Measurements from ENCODE around the gene NR4A2. TPM values are rescaled to one million over a fixed set of nuclear protein-coding genes. Genes with fewer than 3 reads are reported as not detected.

The NR4A2 gene
- total RNA-seq, 1 donor from 2014 or later, result 21.9 TPM

DNA sequence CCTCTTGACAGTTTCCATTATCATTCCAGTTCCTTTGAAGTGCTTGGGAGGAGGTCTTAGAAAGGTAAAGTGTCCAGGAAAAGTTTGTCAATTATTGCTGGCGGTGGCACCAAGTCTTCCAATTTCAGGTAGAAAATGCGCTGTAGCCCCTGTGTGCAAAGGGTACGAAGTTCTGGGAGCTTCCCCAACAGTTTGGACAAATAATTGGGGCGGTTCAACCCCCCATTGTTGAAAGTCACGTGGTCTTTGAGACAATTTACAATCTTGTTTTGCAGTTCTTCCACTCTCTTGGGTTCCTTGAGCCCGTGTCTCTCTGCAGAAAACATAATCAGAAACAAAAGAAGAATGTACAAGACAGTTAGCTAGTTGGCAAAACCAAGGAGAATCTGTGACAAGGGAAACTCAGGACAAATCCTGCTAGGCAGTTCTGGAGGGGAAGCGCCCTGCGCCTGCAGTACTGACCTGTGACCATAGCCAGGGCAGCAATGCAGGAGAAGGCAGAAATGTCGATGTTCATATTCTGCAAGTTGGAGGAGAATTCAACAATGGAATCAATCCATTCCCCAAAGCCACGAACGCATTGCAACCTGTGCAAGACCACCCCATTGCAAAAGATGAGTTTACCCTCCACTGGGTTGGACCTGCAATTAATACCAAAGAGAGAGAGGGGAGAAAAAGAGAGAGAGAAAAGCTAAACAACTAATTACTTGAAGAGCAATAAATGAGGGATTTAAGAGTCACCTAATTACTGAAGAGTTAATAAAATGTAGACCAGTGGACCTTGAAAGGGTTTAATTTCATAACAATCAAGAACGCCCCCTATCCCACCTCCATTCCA is 6.6 kb downstream of the NR4A2 start:
- Mint-ChIP-seq H3K9me3 (no peaks in the 10 kb centered on the region), H3K27me3 (ENCODE audit: insufficient read depth) (peaks cover 53% of the 10 kb centered on the region), H3K4me3 (peak overlapping the region; percentile 7), H3K27ac (no peak overlapping the region), H3K36me3 (ENCODE audit: low read depth) (peaks cover 79% of the 10 kb centered on the region), H3K4me1 (ENCODE audit: low read depth) (peaks cover 51% of the 10 kb centered on the region)
- no peak for DNase-seq (ENCODE audit: low spot score)
- intact Hi-C loops (cut with micrococcal nuclease), result no loop called here

DNA sequence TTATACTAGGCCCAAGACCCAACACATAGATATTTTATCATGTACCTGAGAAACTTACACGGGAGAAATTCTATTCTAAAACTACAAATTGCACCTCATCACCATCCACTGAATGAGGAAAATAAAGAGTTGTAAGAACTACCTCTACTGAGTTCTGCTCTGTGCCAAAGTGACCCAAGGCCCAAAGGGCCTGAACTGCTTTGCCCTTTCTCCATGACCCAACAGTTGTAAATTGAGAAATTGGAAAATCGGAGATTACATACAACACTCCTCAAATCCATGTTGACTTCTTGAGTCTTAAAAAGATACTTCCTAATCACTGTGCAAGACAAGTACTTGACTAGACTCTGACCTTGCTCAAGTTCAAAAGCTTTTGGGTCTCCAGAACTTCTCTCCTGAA is 8.8 kb downstream of the NR4A2 start:
- no peak for DNase-seq (ENCODE audit: low spot score)
- Mint-ChIP-seq H3K4me3 (no peak overlapping the region), H3K27ac (no peak overlapping the region), H3K27me3 (ENCODE audit: insufficient read depth) (peaks cover 64% of the 10 kb centered on the region), H3K9me3 (no peaks in the 10 kb centered on the region), H3K4me1 (ENCODE audit: low read depth) (peaks cover 36% of the 10 kb centered on the region), H3K36me3 (ENCODE audit: low read depth) (peaks cover 59% of the 10 kb centered on the region)
- intact Hi-C loops (cut with micrococcal nuclease), result no loop called here

DNA sequence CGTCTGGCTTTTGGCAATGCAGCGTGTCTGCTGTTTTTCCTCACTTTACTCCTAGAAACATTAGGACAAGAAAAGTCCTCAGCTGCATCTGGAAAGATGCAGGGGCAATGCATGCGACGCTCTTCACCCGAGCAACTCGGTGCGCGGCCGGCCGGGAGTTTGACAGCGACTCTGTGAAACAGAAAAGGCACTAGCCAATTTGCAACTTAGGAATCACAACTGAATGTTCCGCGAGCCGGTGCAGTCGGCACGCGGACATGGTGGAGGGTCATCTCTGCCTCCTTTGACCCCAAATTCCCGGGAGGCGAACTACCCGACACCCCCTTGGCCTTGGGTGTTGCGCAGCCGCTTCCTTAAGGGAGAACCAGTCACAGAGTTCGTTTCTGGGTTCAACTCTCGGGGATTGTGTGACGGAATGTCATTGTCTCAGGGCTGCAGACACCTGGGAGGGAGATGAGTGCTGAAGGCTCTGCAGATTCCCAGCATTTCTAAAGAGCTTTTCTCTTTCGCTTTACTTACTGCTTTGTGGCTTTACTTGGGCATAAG is 9.8 kb downstream of the NR4A2 start:
- intact Hi-C loops (cut with micrococcal nuclease), result loop anchor here (1.0 kb wide), 1 partner anchor 10 kb away; the partner anchor contains the start of gene NR4A2
- H3K4me1 Mint-ChIP-seq (ENCODE audit: low read depth), result peaks cover 29% of the 10 kb centered on the region
- H3K36me3 Mint-ChIP-seq (ENCODE audit: low read depth), result peaks cover 51% of the 10 kb centered on the region
- no peak for DNase-seq (ENCODE audit: low spot score)
- no peak overlapping the region for H3K27ac Mint-ChIP-seq
- H3K27me3 Mint-ChIP-seq (ENCODE audit: insufficient read depth), result peaks cover 67% of the 10 kb centered on the region
- H3K4me3 Mint-ChIP-seq, result peak overlapping the region; percentile 49
- H3K9me3 Mint-ChIP-seq, result no peaks in the 10 kb centered on the region

DNA sequence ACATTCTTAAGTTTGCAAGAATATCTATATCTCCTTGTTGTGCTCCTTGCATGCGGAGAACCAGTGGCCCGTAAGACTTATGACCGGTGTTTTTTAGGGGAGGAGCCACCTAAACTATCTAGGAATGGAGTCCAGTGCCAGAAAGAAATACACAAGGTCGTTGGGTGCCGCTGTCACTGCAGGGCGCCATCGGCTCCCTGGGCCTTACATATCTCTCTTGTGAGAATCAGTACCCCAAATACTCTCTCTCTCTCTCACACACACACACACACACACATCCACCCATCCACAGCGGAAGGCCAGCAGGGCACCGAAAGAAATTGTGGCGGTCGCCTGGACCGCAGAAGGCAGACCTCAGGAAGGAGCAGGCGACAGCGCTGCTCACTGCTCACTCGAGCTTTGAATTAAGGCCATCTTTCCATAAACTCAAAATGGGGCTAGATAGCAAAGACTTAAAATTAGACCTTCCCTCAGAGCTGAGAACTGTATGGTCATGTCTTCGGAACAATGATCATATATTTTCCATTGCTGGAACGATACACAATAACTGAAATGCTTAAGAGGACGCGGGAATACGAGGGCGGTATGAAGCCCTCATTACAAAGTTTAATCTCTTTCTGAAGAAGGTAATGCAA is 10.4 kb downstream of the NR4A2 start:
- H3K36me3 Mint-ChIP-seq (ENCODE audit: low read depth), result peaks cover 45% of the 10 kb centered on the region
- peaks cover 29% of the 10 kb centered on the region for H3K4me1 Mint-ChIP-seq (ENCODE audit: low read depth)
- peak overlapping the region; percentile 80 for H3K4me3 Mint-ChIP-seq
- H3K9me3 Mint-ChIP-seq, result no peaks in the 10 kb centered on the region
- DNase-seq (ENCODE audit: low spot score), result no peak
- intact Hi-C loops (cut with micrococcal nuclease), result loop anchor here (1.0 kb wide), 1 partner anchor 10 kb away; the partner anchor contains the start of gene NR4A2
- peaks cover 73% of the 10 kb centered on the region for H3K27me3 Mint-ChIP-seq (ENCODE audit: insufficient read depth)
- H3K27ac Mint-ChIP-seq, result peak overlapping the region; percentile 52

DNA sequence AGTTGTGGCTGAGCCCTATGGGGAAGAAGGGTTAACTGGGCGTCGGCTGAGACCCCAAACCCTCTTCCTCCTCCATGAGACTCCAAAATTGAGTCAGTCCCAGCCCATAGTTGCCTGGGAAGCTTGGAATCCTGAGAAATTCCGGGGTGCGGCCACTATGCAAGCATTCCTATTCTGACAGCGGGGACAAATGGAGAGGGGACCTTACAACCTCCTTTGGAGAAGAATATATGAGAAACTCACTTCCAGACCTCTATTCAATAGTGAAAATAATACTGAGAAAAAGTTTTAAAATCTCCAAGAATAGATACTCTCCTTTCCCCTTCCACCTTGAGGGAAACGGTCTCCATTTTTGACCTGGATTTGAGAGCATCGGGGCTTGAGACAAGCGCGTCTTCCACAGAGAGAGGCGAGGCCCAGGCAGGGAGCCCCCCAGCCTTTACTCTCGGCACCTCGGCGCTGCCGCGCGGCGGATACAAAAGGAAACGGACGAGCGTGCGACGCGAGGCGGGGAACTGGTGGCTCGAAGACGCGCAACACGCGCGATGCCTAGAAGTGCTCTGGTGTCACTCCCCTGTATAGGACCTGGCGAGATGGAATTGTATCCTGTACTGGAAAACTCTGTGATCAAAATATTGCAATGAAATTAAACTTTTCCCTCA is 11.1 kb downstream of the NR4A2 start:
- peaks cover 38% of the 10 kb centered on the region for H3K36me3 Mint-ChIP-seq (ENCODE audit: low read depth)
- no peak for DNase-seq (ENCODE audit: low spot score)
- H3K27me3 Mint-ChIP-seq (ENCODE audit: insufficient read depth), result peaks cover 75% of the 10 kb centered on the region
- H3K9me3 Mint-ChIP-seq, result no peaks in the 10 kb centered on the region
- peak overlapping the region; percentile 64 for H3K27ac Mint-ChIP-seq
- peak overlapping the region; percentile 80 for H3K4me3 Mint-ChIP-seq
- H3K4me1 Mint-ChIP-seq (ENCODE audit: low read depth), result peaks cover 29% of the 10 kb centered on the region
- intact Hi-C loops (cut with micrococcal nuclease), result no loop called here

DNA sequence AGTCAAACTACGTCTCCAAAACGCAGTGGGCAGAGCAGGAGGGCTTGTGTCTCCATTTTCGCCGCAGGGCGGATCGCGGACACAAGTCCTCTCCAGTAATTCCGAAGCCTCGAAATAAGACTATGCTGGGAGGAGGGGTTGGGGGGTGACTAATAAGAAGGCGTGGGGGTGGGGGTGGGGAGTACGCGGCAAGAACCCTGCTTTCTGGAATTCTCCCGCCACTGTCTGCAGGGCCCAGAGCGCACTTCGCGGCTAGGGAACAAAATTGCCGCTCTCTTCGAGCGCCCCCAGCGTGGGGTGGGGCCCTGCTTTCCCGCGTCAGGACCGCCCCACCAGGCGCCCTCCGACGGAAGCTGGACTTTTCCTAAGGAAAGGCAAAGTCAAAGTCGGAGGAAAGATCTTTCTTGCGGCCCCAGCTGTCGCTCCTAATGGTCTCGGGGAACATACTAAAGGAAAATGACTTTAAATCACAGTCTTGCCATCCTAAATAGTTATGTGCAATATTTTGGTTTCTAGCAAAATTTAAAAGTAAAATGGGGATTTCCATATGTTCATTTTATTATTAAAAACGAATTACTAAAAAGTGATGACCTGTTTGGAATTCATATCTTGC is 11.9 kb downstream of the NR4A2 start:
- Mint-ChIP-seq H3K36me3 (ENCODE audit: low read depth) (peaks cover 31% of the 10 kb centered on the region), H3K4me3 (peak overlapping the region; percentile 5), H3K4me1 (ENCODE audit: low read depth) (peaks cover 29% of the 10 kb centered on the region), H3K27ac (no peak overlapping the region), H3K27me3 (ENCODE audit: insufficient read depth) (peaks cover 75% of the 10 kb centered on the region), H3K9me3 (no peaks in the 10 kb centered on the region)
- intact Hi-C loops (cut with micrococcal nuclease), result no loop called here
- no peak for DNase-seq (ENCODE audit: low spot score)

DNA sequence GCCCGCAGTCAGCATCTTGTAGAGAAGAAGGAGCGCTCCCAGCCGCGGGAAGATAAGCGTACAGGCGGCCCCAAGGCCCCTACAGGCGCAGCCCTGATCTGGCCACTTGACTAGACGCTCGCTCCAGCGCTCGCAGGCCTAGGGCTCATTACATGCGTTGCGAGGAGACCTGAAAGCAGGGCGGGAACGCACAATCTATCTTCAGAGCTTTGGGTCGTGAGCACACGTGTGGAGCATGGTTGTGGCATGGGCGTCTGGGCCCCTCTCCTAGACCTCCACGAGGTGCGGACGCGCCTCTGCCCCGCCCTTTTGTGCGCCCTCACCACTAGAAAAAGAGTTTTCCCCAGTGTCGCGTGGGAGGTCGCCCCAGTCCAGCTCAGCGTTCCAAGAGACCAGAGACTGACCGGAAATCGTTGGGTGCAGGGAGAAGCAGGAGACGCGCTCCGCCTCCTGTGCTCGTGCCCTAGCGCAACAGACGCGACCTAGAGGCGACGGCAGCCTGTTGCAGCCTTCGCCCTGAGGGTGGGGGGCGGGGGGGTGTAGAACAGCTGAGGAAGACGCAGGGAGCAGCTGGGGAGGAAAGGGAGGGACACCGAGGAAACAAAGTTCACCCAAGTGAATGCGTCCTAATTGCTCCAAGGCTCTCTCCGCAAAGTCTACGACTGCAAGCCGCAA is 12.6 kb downstream of the NR4A2 start:
- Mint-ChIP-seq H3K27ac (no peak overlapping the region), H3K4me3 (peak overlapping the region; percentile 2)

DNA sequence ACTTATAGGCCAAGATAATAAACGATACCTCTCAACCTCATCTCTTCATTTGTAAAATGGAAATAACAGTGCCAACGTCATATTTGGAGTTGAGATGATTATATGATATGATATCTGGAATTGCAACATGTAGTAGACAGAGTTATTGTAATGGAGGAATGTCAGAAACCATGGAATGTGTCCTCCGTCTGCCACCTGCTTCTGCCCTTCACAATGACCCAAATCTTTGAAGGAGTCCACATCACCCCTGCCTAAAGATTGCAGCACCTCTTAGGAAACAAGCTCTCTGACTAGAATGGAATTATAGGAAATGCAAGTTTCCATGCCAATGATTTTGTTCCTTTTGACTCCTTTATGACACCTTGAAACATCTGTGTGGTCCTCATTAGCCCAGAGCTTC is 14.9 kb downstream of the NR4A2 start:
- Mint-ChIP-seq H3K4me3 (no peak overlapping the region), H3K9me3 (no peaks in the 10 kb centered on the region), H3K27me3 (ENCODE audit: insufficient read depth) (peaks cover 83% of the 10 kb centered on the region), H3K36me3 (ENCODE audit: low read depth) (peaks cover 9% of the 10 kb centered on the region), H3K4me1 (ENCODE audit: low read depth) (peaks cover 19% of the 10 kb centered on the region), H3K27ac (no peak overlapping the region)
- no peak for DNase-seq (ENCODE audit: low spot score)
- intact Hi-C loops (cut with micrococcal nuclease), result no loop called here

More for the DNA sequence above, 12.6 kb downstream of the NR4A2 start:
- no peak for DNase-seq (ENCODE audit: low spot score)
- no peaks in the 10 kb centered on the region for H3K9me3 Mint-ChIP-seq
- H3K4me1 Mint-ChIP-seq (ENCODE audit: low read depth), result peaks cover 29% of the 10 kb centered on the region
- intact Hi-C loops (cut with micrococcal nuclease), result no loop called here
- H3K27me3 Mint-ChIP-seq (ENCODE audit: insufficient read depth), result peaks cover 80% of the 10 kb centered on the region
- H3K36me3 Mint-ChIP-seq (ENCODE audit: low read depth), result peaks cover 25% of the 10 kb centered on the region

DNA sequence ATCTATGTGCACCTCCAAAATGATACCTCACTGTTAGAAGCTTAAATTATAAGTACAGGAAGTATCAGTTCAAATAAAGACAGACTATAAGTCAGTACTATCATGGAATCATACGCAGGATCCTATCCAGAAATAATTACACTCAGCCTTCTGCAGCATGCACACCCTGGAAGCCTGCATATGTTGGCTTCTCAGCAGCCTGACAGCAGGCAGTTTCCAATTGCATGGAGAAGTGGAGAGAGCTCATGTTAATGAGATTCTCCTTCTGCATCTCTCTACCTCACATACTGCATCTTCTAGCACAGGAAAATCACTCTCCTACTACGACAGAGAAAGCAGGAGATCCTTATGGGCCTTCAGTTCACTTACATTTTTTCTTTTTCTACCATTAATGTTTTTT is 20.5 kb downstream of the NR4A2 start:
- Mint-ChIP-seq H3K4me3 (no peak overlapping the region), H3K4me1 (ENCODE audit: low read depth) (peaks cover 8% of the 10 kb centered on the region), H3K9me3 (no peaks in the 10 kb centered on the region), H3K27ac (no peak overlapping the region), H3K36me3 (ENCODE audit: low read depth) (no peaks in the 10 kb centered on the region), H3K27me3 (ENCODE audit: insufficient read depth) (peaks cover 44% of the 10 kb centered on the region)
- intact Hi-C loops (cut with micrococcal nuclease), result no loop called here
- DNase-seq (ENCODE audit: low spot score), result no peak

DNA sequence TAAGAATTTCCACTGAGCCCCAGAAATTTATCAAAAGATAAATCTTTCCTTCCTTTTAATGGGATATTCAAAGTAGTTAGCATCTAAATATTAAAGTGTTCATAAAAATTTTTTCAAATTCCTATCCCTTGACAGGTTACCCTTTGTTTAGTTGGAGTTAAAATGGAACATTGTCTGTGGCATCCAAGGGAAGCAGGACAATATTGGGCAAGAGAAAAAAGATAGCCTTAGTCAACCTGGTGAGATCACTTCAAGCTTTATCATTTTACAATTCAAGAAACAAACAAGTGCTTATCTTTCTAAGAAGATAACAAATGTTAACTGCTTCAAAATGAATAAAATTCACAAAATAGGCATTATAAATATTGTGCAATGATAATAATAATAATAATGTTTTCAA is 21.7 kb downstream of the NR4A2 start:
- intact Hi-C loops (cut with micrococcal nuclease), result no loop called here
- Mint-ChIP-seq H3K9me3 (no peaks in the 10 kb centered on the region), H3K4me1 (ENCODE audit: low read depth) (peaks cover 8% of the 10 kb centered on the region), H3K36me3 (ENCODE audit: low read depth) (no peaks in the 10 kb centered on the region), H3K27ac (no peak overlapping the region), H3K27me3 (ENCODE audit: insufficient read depth) (peaks cover 34% of the 10 kb centered on the region), H3K4me3 (no peak overlapping the region)
- no peak for DNase-seq (ENCODE audit: low spot score)

DNA sequence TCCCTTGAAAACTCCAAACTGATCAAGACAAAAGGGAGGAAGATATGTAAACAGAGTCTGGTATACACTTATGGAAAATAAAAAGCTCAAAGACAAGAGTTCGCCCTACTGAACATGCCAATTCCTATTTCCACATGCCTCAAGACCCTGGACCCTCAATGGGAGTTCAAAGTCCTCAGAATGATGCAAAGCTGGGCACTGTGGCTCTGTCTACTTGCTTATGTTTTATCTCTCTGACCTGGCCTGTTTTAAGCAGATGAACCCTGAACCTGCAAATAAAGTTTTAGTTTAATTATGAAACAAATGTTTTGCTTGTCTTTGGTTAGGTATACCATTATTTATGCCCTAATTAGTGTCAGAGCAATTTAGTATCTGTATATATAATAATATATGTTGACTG is 22.6 kb downstream of the NR4A2 start:
- no peak overlapping the region for H3K4me3 Mint-ChIP-seq
- intact Hi-C loops (cut with micrococcal nuclease), result no loop called here
- H3K27me3 Mint-ChIP-seq (ENCODE audit: insufficient read depth), result peaks cover 28% of the 10 kb centered on the region
- peaks cover 8% of the 10 kb centered on the region for H3K4me1 Mint-ChIP-seq (ENCODE audit: low read depth)
- no peak overlapping the region for H3K27ac Mint-ChIP-seq
- no peaks in the 10 kb centered on the region for H3K36me3 Mint-ChIP-seq (ENCODE audit: low read depth)
- H3K9me3 Mint-ChIP-seq, result no peaks in the 10 kb centered on the region
- no peak for DNase-seq (ENCODE audit: low spot score)

DNA sequence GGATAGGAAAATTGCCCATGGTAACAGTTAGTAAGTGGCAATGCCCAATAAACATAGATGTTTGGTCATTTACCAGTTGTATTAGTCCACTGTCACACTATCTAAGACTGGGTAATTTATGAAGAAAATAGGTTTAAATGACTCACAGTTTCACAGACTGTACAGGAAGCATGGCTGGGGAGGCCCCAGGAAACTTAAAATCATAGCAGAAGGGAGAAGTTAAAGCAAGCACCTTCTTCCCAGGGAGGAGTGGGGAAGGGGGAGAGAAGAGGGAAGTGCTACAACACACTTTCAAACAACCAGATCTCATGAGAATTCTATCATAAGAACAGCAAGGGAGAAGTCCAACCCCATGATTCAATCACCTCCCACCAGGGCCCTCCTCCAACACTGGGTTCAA is 23.4 kb downstream of the NR4A2 start:
- no peak overlapping the region for H3K4me3 Mint-ChIP-seq
- H3K36me3 Mint-ChIP-seq (ENCODE audit: low read depth), result no peaks in the 10 kb centered on the region
- intact Hi-C loops (cut with micrococcal nuclease), result no loop called here
- no peak overlapping the region for H3K27ac Mint-ChIP-seq
- H3K4me1 Mint-ChIP-seq (ENCODE audit: low read depth), result peaks cover 8% of the 10 kb centered on the region
- no peak for DNase-seq (ENCODE audit: low spot score)
- no peaks in the 10 kb centered on the region for H3K9me3 Mint-ChIP-seq
- H3K27me3 Mint-ChIP-seq (ENCODE audit: insufficient read depth), result peaks cover 21% of the 10 kb centered on the region
